GM12872 (cell line): ENCODE results near the gene SLC4A7.

Experiments
- CTCF ChIP-seq: IDR thresholded peaks from 3 replicates; pipeline ENCODE4 v1.5.1; 2011; ENCODE audit warnings: low read depth, mild to moderate bottlenecking, low read length, moderate library complexity; ENCODE audit not compliant: insufficient read depth

The SLC4A7 gene

GRCh38 chr3:27340534-27340933 is 143.7 kb downstream of the SLC4A7 start:
- TF ChIP-seq CTCF, result no peak

DNA sequence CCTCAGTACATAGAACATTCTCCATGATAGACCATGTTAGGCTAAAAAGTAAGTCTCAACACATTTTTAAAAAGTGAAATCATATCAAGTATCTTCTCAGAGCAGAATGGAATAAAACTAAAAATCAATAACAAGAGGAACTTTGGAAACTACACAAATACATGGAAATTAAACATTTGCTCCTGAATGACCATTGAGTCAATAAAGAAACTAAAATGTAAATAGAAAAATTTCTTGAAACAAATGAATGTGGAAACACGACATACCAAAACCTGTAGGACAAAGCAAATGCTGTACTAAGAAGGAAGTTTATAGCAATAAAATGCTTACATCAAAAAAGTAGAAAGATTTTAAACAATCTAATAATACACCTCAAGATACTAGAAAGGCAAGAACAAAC is 148.6 kb downstream of the SLC4A7 start:
- no peak for TF ChIP-seq CTCF

GRCh38 chr3:27333843-27334242 is 150.3 kb downstream of the SLC4A7 start:
- no peak for TF ChIP-seq CTCF

DNA sequence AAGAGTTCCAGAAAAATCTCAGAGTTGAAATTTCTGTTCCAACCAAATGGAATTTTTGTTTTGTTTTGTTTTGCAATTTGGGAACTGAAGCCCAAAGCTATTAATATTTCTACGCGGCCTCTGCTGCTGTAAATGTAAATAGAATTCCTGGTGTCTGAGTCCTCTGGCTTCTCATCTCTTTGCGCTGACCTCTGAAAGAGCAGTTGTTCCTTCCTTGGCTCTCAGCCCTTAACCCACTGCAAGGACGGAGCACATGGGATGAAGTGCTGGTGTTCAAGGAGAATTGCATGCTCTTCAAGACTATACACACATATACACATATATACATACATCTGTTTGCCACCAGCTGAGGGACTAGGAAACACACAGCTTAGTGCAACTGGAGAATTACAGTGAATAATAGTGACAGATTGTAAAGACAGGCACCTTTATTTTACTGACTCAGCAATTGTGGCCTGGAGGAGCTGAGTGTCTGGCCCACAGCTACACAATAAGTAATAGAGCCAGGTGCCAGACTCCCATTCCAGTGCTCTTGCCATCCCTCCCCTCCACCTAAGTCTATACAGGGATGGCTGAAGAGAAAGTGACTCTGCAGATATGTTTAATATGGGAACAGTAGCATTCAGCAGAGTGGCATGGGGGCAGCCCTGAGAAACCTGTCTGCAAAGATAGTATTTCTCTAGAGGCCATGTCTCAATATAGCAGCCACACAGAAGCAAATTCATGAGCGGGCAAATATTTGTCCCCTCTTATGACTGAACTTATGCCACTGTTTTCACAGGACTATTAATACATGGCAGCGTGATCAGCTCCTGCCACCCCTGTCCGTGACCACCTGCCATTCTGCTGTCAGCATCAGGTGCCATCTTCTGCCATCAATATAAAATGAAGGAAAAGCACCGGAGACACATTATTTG is 157.3 kb downstream of the SLC4A7 start:
- no peak for TF ChIP-seq CTCF

- TF ChIP-seq CTCF, result no peak
These were observed 158.0 kb downstream of the SLC4A7 start for GRCh38 chr3:27326202-27326601.

DNA sequence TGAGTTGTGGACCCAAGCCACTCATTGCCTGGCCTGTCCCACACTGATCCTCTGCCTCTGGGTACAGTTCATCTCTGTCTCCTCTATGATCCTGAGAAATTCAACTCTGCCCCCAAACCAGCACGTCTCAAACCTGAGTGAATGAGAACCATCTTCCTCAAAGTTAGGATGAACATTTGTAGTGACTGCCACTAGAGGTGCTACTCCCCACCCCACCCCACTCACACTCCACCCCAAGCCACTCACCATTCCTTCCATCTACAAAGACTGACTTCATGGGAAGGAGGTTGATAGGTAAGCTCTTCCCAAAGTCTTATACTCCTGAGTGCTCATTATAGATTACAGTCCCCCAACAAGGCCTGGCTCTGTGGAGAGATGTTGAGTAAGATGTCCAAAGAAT is 158.8 kb downstream of the SLC4A7 start:
- peak; percentile 53 for TF ChIP-seq CTCF

GRCh38 chr3:27324686-27325085 is 159.5 kb downstream of the SLC4A7 start:
- TF ChIP-seq CTCF, result no peak
